CD4-positive, alpha-beta memory T cell (primary cell): ENCODE results near the gene NDUFA8. TPM values are rescaled to one million over a fixed set of nuclear protein-coding genes. Genes with fewer than 3 reads are reported as not detected.

ENCODE experiments used
- CTCF ChIA-PET: fragments of 350-600 bp; sonication (Branson Sonifier 250); formaldehyde crosslinking; loops from one replicate; lab custom pipeline; 2021; ENCODE audit warnings: inconsistent platforms; ENCODE audit not compliant: partially characterized antibody; lab: Charles Lee
- POLR2A ChIA-PET: fragments of 350-600 bp; sonication (Branson Sonifier 250); formaldehyde crosslinking; loops from one replicate; lab custom pipeline; 2021; ENCODE audit not compliant: partially characterized antibody; lab: Charles Lee
- DNase-seq, 5 donors: peaks; one replicate each; pipeline versions ENCODE4 v3.0.0 to v3.0.0-alpha.2; 2020 to 2022; ENCODE audit warnings: mixed read lengths in 1 of 5
- H3K27ac ChIP-seq: one replicate; pipeline ENCODE4 v1.7.0; 2013; ENCODE audit warnings: low read depth, low read length
- H3K27me3 ChIP-seq: 2 replicates; pipeline ENCODE4 v1.7.0; 2013; ENCODE audit warnings: mild to moderate bottlenecking, low read length, moderate library complexity; ENCODE audit not compliant: insufficient read depth
- H3K36me3 ChIP-seq: 2 replicates; pipeline ENCODE4 v1.7.0; 2013; ENCODE audit warnings: mild to moderate bottlenecking, low read length, moderate library complexity; ENCODE audit not compliant: insufficient read depth
- H3K4me1 ChIP-seq: 2 replicates; pipeline ENCODE4 v1.7.0; 2013; ENCODE audit warnings: mild to moderate bottlenecking, low read length, moderate library complexity; ENCODE audit not compliant: insufficient read depth
- H3K4me3 ChIP-seq, 2 donors: one replicate each; pipeline ENCODE4 v1.7.0; 2013; ENCODE audit warnings: low read length in 2 of 2, mild to moderate bottlenecking in 1 of 2
- H3K9me3 ChIP-seq, 2 donors: one replicate each; pipeline ENCODE4 v1.7.0; 2013; ENCODE audit warnings: low read length in 2 of 2, control low read depth in 1 of 2; ENCODE audit not compliant: control insufficient read depth in 1 of 2
- H3K27ac Mint-ChIP-seq, 7 donors: one replicate each; pipeline ENCODE4 v1.8.0; 2020 to 2021; ENCODE audit warnings: mixed read lengths in 7 of 7, mild to moderate bottlenecking in 6 of 7, inconsistent platforms in 3 of 7, moderate library complexity in 3 of 7
- H3K27me3 Mint-ChIP-seq, 2 donors: one replicate each; pipeline ENCODE4 v1.8.0; 2020 to 2021; ENCODE audit warnings: mixed read lengths in 2 of 2
- H3K36me3 Mint-ChIP-seq, 2 donors: one replicate each; pipeline ENCODE4 v1.8.0; 2020 to 2021; ENCODE audit warnings: mixed read lengths in 2 of 2, inconsistent platforms in 1 of 2, mild to moderate bottlenecking in 1 of 2
- H3K4me1 Mint-ChIP-seq, 4 donors: one replicate each; pipeline ENCODE4 v1.8.0; 2020 to 2021; ENCODE audit warnings: mixed read lengths in 4 of 4, mild to moderate bottlenecking in 1 of 4
- H3K4me3 Mint-ChIP-seq, 8 donors: one replicate each; pipeline ENCODE4 v1.8.0; 2020 to 2021; ENCODE audit warnings: mixed read lengths in 8 of 8, mild to moderate bottlenecking in 7 of 8, moderate library complexity in 6 of 8, inconsistent platforms in 3 of 8
- H3K9me3 Mint-ChIP-seq, 8 donors: one replicate each; pipeline ENCODE4 v1.8.0; 2020 to 2021; ENCODE audit warnings: mixed read lengths in 8 of 8, mild to moderate bottlenecking in 5 of 8, inconsistent platforms in 3 of 8, moderate library complexity in 1 of 8
- intact Hi-C: fragments of 100-400 bp; cut with micrococcal nuclease; formaldehyde crosslinking; loops from one replicate; pipeline ENCODE4 v1.15.1; 2023
- polyA plus RNA-seq, 2 donors: library from polyadenylated mRNA; unstranded; fragments of 300-500 nt; fragmentation: Illumina TruSeq; gene quantifications; one replicate each; pipeline ENCODE4 v1.2.3, GENCODE V29; 2021
- total RNA-seq, 2 experiments: library from RNA; stranded (reverse); gene quantifications; one replicate each; pipeline ENCODE4 v1.2.3, GENCODE V29; 2021

NDUFA8 gene
- total and polyA plus RNA-seq, 4 experiments from 2014 or later = 17.6 to 74.3 (median 45.0) TPM

DNA sequence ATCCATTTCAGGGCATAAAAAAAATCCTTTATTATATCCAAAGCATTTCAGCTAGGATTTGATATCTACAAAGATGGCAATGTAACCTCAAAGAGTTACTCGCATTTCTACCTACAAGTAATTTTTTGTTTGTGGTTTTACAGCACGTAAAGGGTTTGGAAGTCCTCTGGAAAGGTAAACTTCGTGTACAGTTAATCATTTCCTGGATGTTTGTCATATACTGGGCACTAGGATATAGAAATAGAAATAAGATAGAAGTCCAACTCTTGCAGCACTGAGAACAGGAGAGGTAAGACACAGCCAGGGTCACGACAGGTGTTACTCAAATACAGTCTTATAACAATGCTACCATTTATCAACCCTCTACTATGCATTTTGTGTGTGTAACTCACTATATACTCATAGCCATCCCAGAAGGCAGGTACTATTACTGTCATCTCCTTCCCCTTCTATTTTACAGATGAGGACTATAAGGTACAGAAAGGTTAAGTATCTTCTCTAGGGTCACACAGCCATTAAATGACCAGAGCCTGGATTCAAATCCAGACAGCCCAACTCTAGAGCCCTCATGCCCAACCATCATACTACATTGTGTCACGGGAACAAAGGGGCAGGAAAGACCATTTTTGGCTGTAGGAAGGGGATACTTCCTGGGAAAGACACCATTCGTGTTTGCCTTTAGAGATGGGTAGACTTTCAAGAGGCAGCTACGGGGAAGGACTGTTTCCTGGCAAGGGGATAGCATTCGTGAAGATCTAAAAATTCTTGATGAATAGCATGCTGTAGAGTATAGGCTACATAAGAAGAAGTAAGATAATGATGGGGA, 19.0 kb downstream of the NDUFA8 start:
- Histone ChIP-seq H3K4me3 (no peak overlapping the region), H3K4me1 (no peaks in the 10 kb centered on the region), H3K36me3 (peaks cover 20% of the 10 kb centered on the region), H3K27me3 (no peaks in the 10 kb centered on the region), H3K27ac (no peak overlapping the region), H3K9me3 (no peaks in the 10 kb centered on the region)
- CTCF ChIA-PET = interaction anchor here (9.1 kb wide), 1 partner anchor 17 kb away, joined by 47 read pairs; no protein-coding TSS in a partner anchor
- Mint-ChIP-seq H3K36me3 (peaks cover 28 to 44% of the 10 kb centered on the region in 2 donors), H3K4me1 (peaks cover 0 to 5% (median 0%) of the 10 kb centered on the region in 4 donors), H3K9me3 (no peaks in the 10 kb centered on the region), H3K27me3 (no peaks in the 10 kb centered on the region), H3K4me3 (no peak overlapping the region), H3K27ac (no peak overlapping the region)
- intact Hi-C loops = no loop called here
- DNase-seq = no peak
- POLR2A ChIA-PET = no interaction called here

DNA sequence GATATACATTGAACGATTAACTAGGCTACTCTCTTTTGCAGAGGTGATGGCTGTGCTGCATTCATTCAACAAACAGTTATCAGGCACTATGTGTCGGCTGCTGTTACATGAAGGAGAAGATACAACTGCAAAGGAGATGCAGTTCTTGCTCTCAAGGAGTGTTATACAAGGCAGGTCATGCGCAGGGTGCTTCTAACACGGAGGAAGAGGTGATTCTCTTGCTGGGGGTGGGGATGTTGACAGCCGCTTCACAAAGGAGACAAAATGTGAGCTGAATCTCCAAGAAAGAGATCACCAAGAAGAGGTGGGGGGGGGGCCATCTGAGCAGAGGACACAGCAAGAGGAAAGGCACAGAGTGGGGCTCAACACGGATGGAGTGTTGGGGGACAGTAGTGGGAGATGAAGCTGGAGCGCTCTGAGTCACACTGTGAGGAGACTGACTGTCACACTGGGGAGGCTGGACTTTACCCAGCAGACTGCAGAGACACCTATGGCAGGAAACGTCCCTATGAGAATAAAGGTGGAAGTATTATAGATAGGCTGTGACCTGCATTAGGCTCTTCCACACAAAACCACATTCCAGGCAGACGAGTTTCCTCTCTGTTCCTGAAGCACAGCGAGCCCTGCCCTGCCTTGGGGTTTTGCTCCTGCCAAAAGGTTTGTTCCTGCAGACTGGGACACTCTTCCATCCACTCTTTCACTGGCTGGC, 20.9 kb downstream of the NDUFA8 start:
- no peak overlapping the region for H3K27ac ChIP-seq
- H3K9me3 ChIP-seq = no peaks in the 10 kb centered on the region
- Mint-ChIP-seq H3K36me3 (peaks cover 14 to 25% of the 10 kb centered on the region in 2 donors), H3K9me3 (no peaks in the 10 kb centered on the region), H3K4me3 (no peak overlapping the region), H3K4me1 (no peaks in the 10 kb centered on the region), H3K27ac (no peak overlapping the region), H3K27me3 (no peaks in the 10 kb centered on the region)
- ChIA-PET CTCF (interaction anchor here (1.2 to 9.1 kb wide), 2 partner anchors 15 to 16 kb away, joined by 3 to 47 read pairs; no protein-coding TSS in a partner anchor), POLR2A (no interaction called here)
- DNase-seq = no peak
- peaks cover 2% of the 10 kb centered on the region for H3K36me3 ChIP-seq
- H3K27me3 ChIP-seq = no peaks in the 10 kb centered on the region
- H3K4me1 ChIP-seq = no peaks in the 10 kb centered on the region
- H3K4me3 ChIP-seq = no peak overlapping the region
- intact Hi-C loops = no loop called here

DNA sequence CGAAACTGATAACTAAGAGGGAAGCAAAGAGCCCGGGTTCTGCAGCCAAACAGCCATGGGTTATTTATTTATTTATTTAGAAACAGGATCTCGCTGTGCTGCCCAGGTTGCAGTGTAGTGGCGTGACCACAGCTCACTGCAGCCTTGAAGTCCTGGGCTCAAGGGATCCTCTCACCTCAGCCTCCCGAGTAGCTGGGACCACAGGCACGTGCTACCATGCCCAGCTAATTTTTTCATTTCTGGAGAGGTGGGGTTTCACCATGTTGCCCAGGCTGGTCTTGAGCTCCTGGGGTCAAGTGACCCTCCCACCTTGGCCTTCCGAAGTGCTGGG, 24.1 kb downstream of the NDUFA8 start:
- Mint-ChIP-seq H3K4me3 (no peak overlapping the region), H3K9me3 (no peaks in the 10 kb centered on the region), H3K36me3 (no peaks in the 10 kb centered on the region), H3K27ac (no peak overlapping the region), H3K27me3 (peaks cover 0 to 4% of the 10 kb centered on the region in 2 donors), H3K4me1 (no peaks in the 10 kb centered on the region)
- H3K27ac ChIP-seq = no peak overlapping the region
- no peak for DNase-seq
- H3K27me3 ChIP-seq = no peaks in the 10 kb centered on the region
- POLR2A ChIA-PET = no interaction called here
- intact Hi-C loops = no loop called here
- no peak overlapping the region for H3K4me3 ChIP-seq
- no peaks in the 10 kb centered on the region for H3K36me3 ChIP-seq
- CTCF ChIA-PET = interaction anchor here (9.1 kb wide), 1 partner anchor 12 kb away, joined by 47 read pairs; no protein-coding TSS in a partner anchor
- no peaks in the 10 kb centered on the region for H3K4me1 ChIP-seq
- no peaks in the 10 kb centered on the region for H3K9me3 ChIP-seq

DNA sequence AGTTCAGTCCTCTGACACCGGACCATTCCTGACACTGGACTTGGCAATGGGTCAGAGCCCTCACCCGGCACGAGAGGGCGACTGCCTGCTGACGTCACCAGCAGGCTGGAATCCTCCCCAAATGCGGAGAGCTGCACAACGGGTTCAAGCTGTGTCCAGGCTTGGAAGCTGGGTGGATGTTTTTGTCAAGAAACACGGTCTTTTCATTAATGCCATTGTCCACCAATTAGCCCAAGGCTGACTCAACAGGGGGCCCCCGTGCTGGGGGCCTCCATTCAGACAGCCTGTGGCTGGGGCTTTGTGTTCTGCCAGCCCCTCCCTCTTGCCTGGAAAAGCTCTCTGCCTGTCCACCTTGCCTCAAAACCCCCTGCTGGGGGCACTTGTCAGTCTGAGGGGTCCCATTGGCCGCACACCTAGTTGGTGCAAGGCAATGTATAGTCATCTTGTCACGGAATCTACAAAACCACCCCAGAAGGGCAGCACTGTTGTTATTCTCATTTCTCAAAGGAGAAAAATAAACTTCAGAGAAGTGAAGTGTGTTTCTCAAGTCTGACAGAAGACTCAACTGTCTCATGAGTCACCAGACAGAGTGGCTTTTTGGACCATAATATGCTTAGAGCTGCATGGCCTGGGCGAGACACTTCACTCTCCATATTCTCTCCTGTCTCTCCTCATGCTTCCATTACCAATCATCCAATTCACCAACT, 24.6 kb downstream of the NDUFA8 start:
- no peak overlapping the region for H3K27ac Mint-ChIP-seq
- DNase-seq = no peak
- H3K27me3 ChIP-seq = no peaks in the 10 kb centered on the region
- H3K36me3 ChIP-seq = no peaks in the 10 kb centered on the region
- no peak overlapping the region for H3K4me3 Mint-ChIP-seq
- ChIA-PET CTCF (interaction anchor here (2.1 to 9.1 kb wide), 2 partner anchors 11 to 36 kb away, joined by 5 to 47 read pairs; no protein-coding TSS in a partner anchor), POLR2A (no interaction called here)
- no peaks in the 10 kb centered on the region for H3K4me1 ChIP-seq
- intact Hi-C loops = no loop called here
- H3K4me3 ChIP-seq = no peak overlapping the region
- no peaks in the 10 kb centered on the region for H3K4me1 Mint-ChIP-seq
- H3K27ac ChIP-seq = no peak overlapping the region
- H3K36me3 Mint-ChIP-seq = no peaks in the 10 kb centered on the region
- no peaks in the 10 kb centered on the region for H3K9me3 ChIP-seq
- H3K27me3 Mint-ChIP-seq = peaks cover 0 to 4% of the 10 kb centered on the region in 2 donors
- H3K9me3 Mint-ChIP-seq = no peaks in the 10 kb centered on the region

DNA sequence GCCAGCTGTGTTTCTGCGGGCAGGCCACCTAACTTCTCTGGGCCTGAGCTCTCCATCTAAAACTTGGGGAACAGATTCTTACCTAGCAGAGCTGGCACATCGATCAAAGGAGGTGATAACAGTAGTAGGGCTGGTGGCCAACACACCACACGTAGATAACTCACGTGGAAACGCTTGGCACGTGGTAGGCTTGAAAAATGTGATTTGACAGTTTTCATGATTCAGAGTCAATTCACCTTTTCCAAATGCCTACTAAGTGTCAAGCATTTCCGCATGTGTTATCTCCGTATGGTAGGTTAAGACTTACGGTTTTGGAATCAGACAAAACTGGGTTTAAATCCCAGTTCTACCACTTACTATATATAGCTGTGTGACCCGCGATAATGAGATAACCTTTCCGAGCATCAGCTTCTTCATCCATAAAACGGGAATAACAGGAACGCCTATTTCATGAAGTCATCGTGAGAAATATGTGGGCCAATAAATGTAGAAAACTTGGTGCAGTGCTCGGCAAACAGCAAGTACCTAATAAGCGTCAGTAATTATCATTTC, 25.5 kb downstream of the NDUFA8 start:
- Mint-ChIP-seq H3K27me3 (peaks cover 0 to 4% of the 10 kb centered on the region in 2 donors), H3K27ac (no peak overlapping the region), H3K36me3 (no peaks in the 10 kb centered on the region), H3K4me1 (peaks cover 0 to 5% (median 0%) of the 10 kb centered on the region in 4 donors), H3K4me3 (no peak overlapping the region), H3K9me3 (no peaks in the 10 kb centered on the region)
- intact Hi-C loops = no loop called here
- CTCF ChIA-PET = interaction anchor here (2.1 to 9.1 kb wide), 2 partner anchors 10 to 35 kb away, joined by 5 to 47 read pairs; no protein-coding TSS in a partner anchor
- Histone ChIP-seq H3K4me1 (no peaks in the 10 kb centered on the region), H3K27me3 (no peaks in the 10 kb centered on the region), H3K27ac (no peak overlapping the region), H3K4me3 (no peak overlapping the region), H3K36me3 (no peaks in the 10 kb centered on the region), H3K9me3 (no peaks in the 10 kb centered on the region)
- no peak for DNase-seq
- POLR2A ChIA-PET = no interaction called here

DNA sequence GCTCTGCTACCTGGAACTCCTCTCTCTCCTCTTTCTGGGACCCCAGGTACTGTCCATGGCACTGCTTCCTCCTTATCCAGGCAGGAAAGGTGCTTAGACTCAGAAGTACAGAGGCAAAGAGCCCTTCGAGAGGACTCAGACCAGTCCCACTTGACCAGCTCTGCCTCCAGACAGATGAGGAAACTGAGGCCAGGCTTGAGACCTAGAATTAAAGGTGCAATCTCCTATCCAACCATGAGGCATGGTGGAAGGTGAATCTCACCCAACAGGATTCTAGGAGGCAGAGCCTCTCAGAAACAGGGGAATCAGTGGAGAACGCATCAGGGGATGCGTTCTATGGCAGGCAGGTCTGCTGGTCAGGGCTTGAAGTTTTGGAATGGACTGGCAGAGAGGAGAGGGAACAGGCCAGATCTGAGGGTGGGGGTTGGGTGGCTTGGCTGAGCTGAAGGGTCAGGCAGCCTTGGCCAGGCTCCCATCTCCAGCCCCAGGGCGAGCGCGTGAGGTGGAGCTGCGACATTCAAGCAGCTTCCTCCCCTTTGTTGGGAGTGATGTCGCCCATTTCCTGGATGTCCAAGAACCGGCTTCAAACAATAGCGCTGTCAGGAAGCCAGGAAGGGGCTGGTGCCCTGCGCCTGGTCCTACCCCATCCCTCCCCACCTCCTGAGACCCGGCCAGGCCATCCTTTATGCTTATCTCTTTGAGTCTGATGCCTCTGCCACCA, 26.2 kb downstream of the NDUFA8 start:
- H3K27me3 Mint-ChIP-seq = peaks cover 0 to 4% of the 10 kb centered on the region in 2 donors
- Histone ChIP-seq H3K9me3 (no peaks in the 10 kb centered on the region), H3K4me3 (no peak overlapping the region), H3K27me3 (no peaks in the 10 kb centered on the region), H3K27ac (no peak overlapping the region), H3K36me3 (no peaks in the 10 kb centered on the region), H3K4me1 (no peaks in the 10 kb centered on the region)
- POLR2A ChIA-PET = no interaction called here
- no peaks in the 10 kb centered on the region for H3K36me3 Mint-ChIP-seq
- DNase-seq = no peak
- H3K4me1 Mint-ChIP-seq = peaks cover 0 to 5% (median 0%) of the 10 kb centered on the region in 4 donors
- intact Hi-C loops = no loop called here
- H3K4me3 Mint-ChIP-seq = no peak overlapping the region
- no peak overlapping the region for H3K27ac Mint-ChIP-seq
- CTCF ChIA-PET = interaction anchor here (1.2 to 9.1 kb wide), 3 partner anchors 10 to 35 kb away, joined by 3 to 47 read pairs (median 5); no protein-coding TSS in a partner anchor
- H3K9me3 Mint-ChIP-seq = no peaks in the 10 kb centered on the region
